H9 (cell line): ENCODE results near the gene WAPL. TPM values are rescaled to one million over a fixed set of nuclear protein-coding genes. Genes with fewer than 3 reads are reported as not detected.

Source experiments
- DNase-seq: peaks from one replicate; pipeline ENCODE4 v3.0.0-alpha.2; 2017
- H2AFZ ChIP-seq: one replicate; pipeline ENCODE4 v1.6.1; 2013; ENCODE audit warnings: mild to moderate bottlenecking, low read length, control low read depth, moderate library complexity
- H2AK5ac ChIP-seq: 2 replicates; pipeline ENCODE4 v1.6.1; 2013; ENCODE audit warnings: low read length, control low read depth, mixed read lengths; ENCODE audit not compliant: insufficient read length
- H2BK120ac ChIP-seq: one replicate; pipeline ENCODE4 v1.6.1; 2013; ENCODE audit warnings: low read depth, mild to moderate bottlenecking, low read length, control low read depth, inconsistent platforms; ENCODE audit not compliant: poor library complexity, severe bottlenecking
- H2BK12ac ChIP-seq: 2 replicates; pipeline ENCODE4 v1.6.1; 2013; ENCODE audit warnings: low read length, control low read depth, mixed read lengths, low read depth; ENCODE audit not compliant: insufficient read length
- H2BK15ac ChIP-seq: 2 replicates; pipeline ENCODE4 v1.6.1; 2013; ENCODE audit warnings: low read depth, low read length, control low read depth
- H2BK20ac ChIP-seq: one replicate; pipeline ENCODE4 v1.6.1; 2013; ENCODE audit warnings: low read depth, mild to moderate bottlenecking, low read length, control low read depth, inconsistent platforms; ENCODE audit not compliant: poor library complexity, severe bottlenecking
- H2BK5ac ChIP-seq: 2 replicates; pipeline ENCODE4 v1.6.1; 2013; ENCODE audit warnings: low read length, control low read depth, mixed read lengths; ENCODE audit not compliant: insufficient read length
- H3K14ac ChIP-seq: 2 replicates; pipeline ENCODE4 v1.6.1; 2013; ENCODE audit warnings: low read length, control low read depth; ENCODE audit not compliant: insufficient read depth
- H3K18ac ChIP-seq: 2 replicates; pipeline ENCODE4 v1.6.1; 2013; ENCODE audit warnings: low read depth, mild to moderate bottlenecking, mixed read lengths, low read length, control low read depth; ENCODE audit not compliant: insufficient read length
- H3K23ac ChIP-seq: 2 replicates; pipeline ENCODE4 v1.6.1; 2013; ENCODE audit warnings: low read length, control low read depth, mixed read lengths, low read depth; ENCODE audit not compliant: insufficient read length
- H3K23me2 ChIP-seq: 2 replicates; pipeline ENCODE4 v1.6.1; 2013; ENCODE audit warnings: low read depth, mild to moderate bottlenecking, mixed read lengths, low read length, control low read depth; ENCODE audit not compliant: insufficient read length, poor library complexity, severe bottlenecking
- H3K27ac ChIP-seq: 2 replicates; pipeline ENCODE4 v1.5.1; 2013; ENCODE audit warnings: low read length, control low read depth, mixed read lengths, low read depth; ENCODE audit not compliant: insufficient read length
- H3K27me3 ChIP-seq: 2 replicates; pipeline ENCODE4 v1.6.1; 2013; ENCODE audit warnings: low read length, control low read depth, inconsistent platforms; ENCODE audit not compliant: insufficient read depth
- H3K4ac ChIP-seq: 2 replicates; pipeline ENCODE4 v1.6.1; 2013; ENCODE audit warnings: low read depth, mild to moderate bottlenecking, control low read depth, inconsistent platforms, low read length, moderate library complexity
- H3K4me1 ChIP-seq: 2 replicates; pipeline ENCODE4 v1.6.1; 2013; ENCODE audit warnings: low read length, control low read depth, inconsistent platforms; ENCODE audit not compliant: insufficient read depth
- H3K4me2 ChIP-seq: 2 replicates; pipeline ENCODE4 v1.6.1; 2013; ENCODE audit warnings: low read length, control low read depth, mixed read lengths; ENCODE audit not compliant: insufficient read length, insufficient read depth
- H3K56ac ChIP-seq: 2 replicates; pipeline ENCODE4 v1.6.1; 2013; ENCODE audit warnings: low read depth, mild to moderate bottlenecking, mixed read lengths, low read length, control low read depth; ENCODE audit not compliant: insufficient read length
- H3K79me1 ChIP-seq: 2 replicates; pipeline ENCODE4 v1.6.1; 2013; ENCODE audit warnings: low read depth, mild to moderate bottlenecking, moderate library complexity, low read length, control low read depth, inconsistent platforms; ENCODE audit not compliant: insufficient read depth, poor library complexity, severe bottlenecking
- H3K79me2 ChIP-seq: 2 replicates; pipeline ENCODE4 v1.6.1; 2013; ENCODE audit warnings: low read length, control low read depth, inconsistent platforms; ENCODE audit not compliant: insufficient read depth
- H3K9ac ChIP-seq: 2 replicates; pipeline ENCODE4 v1.6.1; 2013; ENCODE audit warnings: low read length, control low read depth, mixed read lengths; ENCODE audit not compliant: insufficient read length; ENCODE audit errors: extremely low read depth
- H3K9me3 ChIP-seq: one replicate; pipeline ENCODE4 v1.6.1; 2013; ENCODE audit warnings: low read depth, low read length, inconsistent platforms; ENCODE audit not compliant: control insufficient read depth
- H3T11ph ChIP-seq: one replicate; pipeline ENCODE4 v1.6.1; 2013; ENCODE audit warnings: mild to moderate bottlenecking, low read length, control low read depth, inconsistent platforms
- H4K20me1 ChIP-seq: one replicate; pipeline ENCODE4 v1.6.1; 2013; ENCODE audit not compliant: control insufficient read depth, insufficient read length, insufficient read depth
- H4K5ac ChIP-seq: 2 replicates; pipeline ENCODE4 v1.6.1; 2013; ENCODE audit warnings: low read depth, mild to moderate bottlenecking, mixed read lengths, low read length, control low read depth; ENCODE audit not compliant: insufficient read length
- H4K8ac ChIP-seq: replicated peaks from 2 replicates; pipeline ENCODE4 v1.6.1; 2013; ENCODE audit warnings: low read length, control low read depth, mixed read lengths, low read depth; ENCODE audit not compliant: insufficient read length
- H4K91ac ChIP-seq: 2 replicates; pipeline ENCODE4 v1.6.1; 2013; ENCODE audit warnings: low read depth, mild to moderate bottlenecking, moderate library complexity, mixed read lengths, low read length, control low read depth; ENCODE audit not compliant: insufficient read length
- H3K27ac Mint-ChIP-seq, 3 experiments: 2 replicates in 2 of 3; 3 replicates in 1 of 3; pipeline ENCODE4 v1.8.0; 2020 to 2021; ENCODE audit warnings: mixed read lengths in 3 of 3, mild to moderate bottlenecking in 1 of 3, moderate library complexity in 1 of 3
- H3K27me3 Mint-ChIP-seq: 2 replicates; pipeline ENCODE4 v1.8.0; 2021; ENCODE audit warnings: low read depth, mild to moderate bottlenecking, moderate library complexity, mixed read lengths
- H3K36me3 Mint-ChIP-seq, 3 experiments: 2 replicates in 2 of 3; 3 replicates in 1 of 3; pipeline ENCODE4 v1.8.0; 2020 to 2021; ENCODE audit warnings: low read depth in 3 of 3, mixed read lengths in 3 of 3; ENCODE audit not compliant: insufficient read depth in 1 of 3
- H3K4me1 Mint-ChIP-seq, 2 experiments: 2 replicates each; pipeline ENCODE4 v1.8.0; 2020; ENCODE audit warnings: mixed read lengths in 2 of 2
- H3K4me3 Mint-ChIP-seq, 2 experiments: 2 replicates in 1 of 2; 3 replicates in 1 of 2; pipeline ENCODE4 v1.8.0; 2020 to 2021; ENCODE audit warnings: mild to moderate bottlenecking in 2 of 2, mixed read lengths in 2 of 2, moderate library complexity in 1 of 2
- H3K9me3 Mint-ChIP-seq, 2 experiments: 2 replicates in 1 of 2; 3 replicates in 1 of 2; pipeline ENCODE4 v1.8.0; 2020; ENCODE audit warnings: mild to moderate bottlenecking in 2 of 2, mixed read lengths in 2 of 2, moderate library complexity in 1 of 2
- WGBS: extraction: QIAGEN DNeasy Blood & Tissue Kit; methylation state at CpG from one replicate; pipeline ENCODE4 v1.1.7; 2013; ENCODE audit warnings: missing lambda C conversion rate, low lambda C conversion rate, mixed read lengths; ENCODE audit not compliant: insufficient read length; ENCODE audit errors: extremely low coverage; 5-methylcytosine and 5-hydroxymethylcytosine counted together
- total RNA-seq: library from RNA; stranded (reverse); gene quantifications from 2 replicates; pipeline ENCODE4 v1.2.1, GENCODE V29; 2021
- TF ChIP-seq, protein P1 (sequence below): fragments of 200-600 bp; sonication (generic); conservative IDR thresholded peaks from 3 replicates; pipeline ENCODE4 v1.8.0; 2021; ENCODE audit warnings: antibody characterized with exemption, mild to moderate bottlenecking

WAPL gene
- total RNA-seq, 1 experiment from 2014 or later: 61.4 TPM

DNA sequence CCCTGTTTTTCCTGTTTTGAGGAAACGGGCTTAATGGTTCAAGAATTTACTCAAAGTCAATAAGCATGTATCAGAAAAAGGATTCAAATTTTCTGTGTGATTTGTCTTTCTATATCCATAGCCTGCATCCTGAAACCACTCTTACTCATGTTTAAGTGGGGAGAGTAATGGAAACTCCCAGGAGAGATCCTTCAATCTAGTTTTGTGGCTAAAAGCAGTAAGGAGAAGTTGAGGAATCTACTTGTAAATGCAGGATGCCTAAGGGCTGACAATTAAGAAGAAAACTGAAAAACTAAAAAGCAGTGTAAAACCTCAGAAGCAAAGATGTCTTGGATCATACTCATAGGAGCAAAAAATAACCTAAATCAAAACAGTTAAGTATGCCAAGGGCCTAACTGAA is 86.9 kb downstream of the WAPL start:
- Mint-ChIP-seq H3K4me1 (peaks cover 20 to 30% of the 10 kb centered on the region in 2 experiments), H3K27me3 (no peaks in the 10 kb centered on the region), H3K4me3 (no peak overlapping the region), H3K9me3 (no peaks in the 10 kb centered on the region), H3K27ac (peak overlapping the region in 2 of 3 experiments; percentile 14 to 86; a peak in 2 of 7 replicates), H3K36me3 (peaks cover 7 to 41% (median 15%) of the 10 kb centered on the region in 3 experiments; a peak in 5 of 7 replicates)
- H3T11ph ChIP-seq: no peak overlapping the region
- H3K23me2 ChIP-seq: no peaks in the 10 kb centered on the region
- no peak overlapping the region for H3K56ac ChIP-seq
- no peak overlapping the region for H2AFZ ChIP-seq
- no peak overlapping the region for H4K5ac ChIP-seq
- no peak for DNase-seq
- no peak overlapping the region for H3K14ac ChIP-seq
- no CpG with 5 or more reads among the region's 1 CpG for WGBS
- no peaks in the 10 kb centered on the region; the same call in 1 of the 2 replicates for H3K27me3 ChIP-seq
- no peak overlapping the region for H4K8ac ChIP-seq
- H2BK12ac ChIP-seq: no peak overlapping the region
- no peak overlapping the region for H2AK5ac ChIP-seq
- H3K79me1 ChIP-seq: no peaks in the 10 kb centered on the region
- H3K9ac ChIP-seq: no peak overlapping the region
- no peak overlapping the region for H3K4me2 ChIP-seq
- no peak overlapping the region for H2BK120ac ChIP-seq
- no peak overlapping the region for H2BK5ac ChIP-seq
- no peak overlapping the region for H4K91ac ChIP-seq
- H3K4me1 ChIP-seq: no peaks in the 10 kb centered on the region
- no peak overlapping the region for H3K4ac ChIP-seq
- no peaks in the 10 kb centered on the region for H3K79me2 ChIP-seq
- H3K9me3 ChIP-seq: no peaks in the 10 kb centered on the region
- no peak overlapping the region for H3K27ac ChIP-seq
- H3K23ac ChIP-seq: no peak overlapping the region
- TF ChIP-seq, protein P1, sequence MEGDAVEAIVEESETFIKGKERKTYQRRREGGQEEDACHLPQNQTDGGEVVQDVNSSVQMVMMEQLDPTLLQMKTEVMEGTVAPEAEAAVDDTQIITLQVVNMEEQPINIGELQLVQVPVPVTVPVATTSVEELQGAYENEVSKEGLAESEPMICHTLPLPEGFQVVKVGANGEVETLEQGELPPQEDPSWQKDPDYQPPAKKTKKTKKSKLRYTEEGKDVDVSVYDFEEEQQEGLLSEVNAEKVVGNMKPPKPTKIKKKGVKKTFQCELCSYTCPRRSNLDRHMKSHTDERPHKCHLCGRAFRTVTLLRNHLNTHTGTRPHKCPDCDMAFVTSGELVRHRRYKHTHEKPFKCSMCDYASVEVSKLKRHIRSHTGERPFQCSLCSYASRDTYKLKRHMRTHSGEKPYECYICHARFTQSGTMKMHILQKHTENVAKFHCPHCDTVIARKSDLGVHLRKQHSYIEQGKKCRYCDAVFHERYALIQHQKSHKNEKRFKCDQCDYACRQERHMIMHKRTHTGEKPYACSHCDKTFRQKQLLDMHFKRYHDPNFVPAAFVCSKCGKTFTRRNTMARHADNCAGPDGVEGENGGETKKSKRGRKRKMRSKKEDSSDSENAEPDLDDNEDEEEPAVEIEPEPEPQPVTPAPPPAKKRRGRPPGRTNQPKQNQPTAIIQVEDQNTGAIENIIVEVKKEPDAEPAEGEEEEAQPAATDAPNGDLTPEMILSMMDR: no peak
- H2BK15ac ChIP-seq: no peak overlapping the region
- no peak overlapping the region for H2BK20ac ChIP-seq
- H4K20me1 ChIP-seq: no peaks in the 10 kb centered on the region
- no peak overlapping the region for H3K18ac ChIP-seq
